H1 (cell line): ENCODE data around the gene DRAXIN. TPM values are rescaled to one million over a fixed set of nuclear protein-coding genes. Genes with fewer than 3 reads are reported as not detected.
A peak's percentile ranks its signal among the peaks of the same experiment; 100 is the strongest.

Experiments
- CTCF ChIA-PET: fragments of 300-600 bp; sonication (Branson Sonifier 250); formaldehyde crosslinking; loops from one replicate; lab custom pipeline; 2021; ENCODE audit not compliant: partially characterized antibody; lab: Charles Lee
- POLR2A ChIA-PET: fragments of 300-600 bp; sonication (Branson Sonifier 250); formaldehyde crosslinking; loops from one replicate; lab custom pipeline; 2021; ENCODE audit warnings: inconsistent platforms; ENCODE audit not compliant: partially characterized antibody; lab: Charles Lee
- DNase-seq, 2 experiments: peaks; one replicate each; pipeline versions ENCODE4 v3.0.0 to v3.0.0-alpha.2; 2010 to 2022; ENCODE audit warnings: low spot score in 2 of 2, low read depth in 1 of 2, mixed read lengths in 1 of 2
- FAIRE-seq: peaks from 2 replicates; lab custom pipeline; 2011; peaks lifted over from hg19 to GRCh38; lab: Jason Lieb, UNC
- H2AFZ ChIP-seq: 2 replicates; pipeline ENCODE4 v1.8.1; 2012; ENCODE audit warnings: low read length, inconsistent platforms
- H2AK5ac ChIP-seq: 2 replicates; pipeline ENCODE4 v1.6.1; 2013; ENCODE audit warnings: low read depth, low read length
- H2BK120ac ChIP-seq: replicated peaks from 2 replicates; pipeline ENCODE3; 2013; ENCODE audit warnings: low read depth, low read length, inconsistent platforms
- H2BK12ac ChIP-seq: 2 replicates; pipeline ENCODE4 v1.6.1; 2013; ENCODE audit warnings: low read depth, low read length
- H2BK15ac ChIP-seq: 2 replicates; pipeline ENCODE4 v1.6.1; 2013; ENCODE audit warnings: low read length
- H2BK20ac ChIP-seq: 2 replicates; pipeline ENCODE4 v1.6.1; 2013; ENCODE audit warnings: low read length
- H2BK5ac ChIP-seq: 2 replicates; pipeline ENCODE4 v1.6.1; 2013; ENCODE audit warnings: low read depth, low read length
- H3K14ac ChIP-seq: 2 replicates; pipeline ENCODE4 v1.6.1; 2013; ENCODE audit warnings: inconsistent platforms; ENCODE audit not compliant: insufficient read length
- H3K18ac ChIP-seq: 2 replicates; pipeline ENCODE4 v1.6.1; 2013; ENCODE audit warnings: low read length; ENCODE audit errors: extremely low read depth
- H3K23ac ChIP-seq: 2 replicates; pipeline ENCODE4 v1.6.1; 2013; ENCODE audit warnings: inconsistent platforms; ENCODE audit not compliant: insufficient read length
- H3K23me2 ChIP-seq: 2 replicates; pipeline ENCODE4 v1.6.1; 2013; ENCODE audit warnings: low read depth, low read length
- H3K27ac ChIP-seq: 2 replicates; pipeline ENCODE4 v1.6.1; 2011; ENCODE audit warnings: low read depth, low read length, inconsistent platforms
- H3K27me3 ChIP-seq, 4 experiments: replicated peaks in 1 of 4; 1 replicate in 1 of 4; 2 replicates in 3 of 4; pipeline versions ENCODE4 v1.6.1 to v1.8.1; 2011 to 2013; ENCODE audit warnings: low read length in 3 of 4, mild to moderate bottlenecking in 3 of 4, inconsistent platforms in 2 of 4, mixed read lengths in 2 of 4, moderate library complexity in 1 of 4; ENCODE audit not compliant: control insufficient read depth in 3 of 4, insufficient read depth in 3 of 4; ENCODE audit errors: extremely low read depth in 1 of 4
- H3K36me3 ChIP-seq, 4 experiments: 2 replicates each; pipeline versions ENCODE4 v1.6.1 to v1.8.1; 2011 to 2013; ENCODE audit warnings: mild to moderate bottlenecking in 4 of 4, low read length in 3 of 4, moderate library complexity in 2 of 4, control low read depth in 1 of 4, inconsistent platforms in 1 of 4; ENCODE audit not compliant: insufficient read depth in 4 of 4, control insufficient read depth in 2 of 4
- H3K4ac ChIP-seq: replicated peaks from 2 replicates; pipeline ENCODE3; 2013; ENCODE audit warnings: low read length, low read depth, mixed read lengths, inconsistent platforms; ENCODE audit not compliant: insufficient read length
- H3K4me1 ChIP-seq, 4 experiments: replicated peaks in 1 of 4; 1 replicate in 1 of 4; 2 replicates in 3 of 4; pipeline versions ENCODE4 v1.6.1 to v1.8.1; 2011 to 2013; ENCODE audit warnings: low read length in 3 of 4, inconsistent platforms in 2 of 4, mixed read lengths in 1 of 4; ENCODE audit not compliant: insufficient read depth in 4 of 4, control insufficient read depth in 3 of 4
- H3K4me2 ChIP-seq, 2 experiments: 2 replicates each; pipeline versions ENCODE4 v1.6.1 to v1.8.1; 2011 to 2013; ENCODE audit warnings: low read depth in 2 of 2, low read length in 2 of 2, control low read depth in 1 of 2, inconsistent platforms in 1 of 2, mild to moderate bottlenecking in 1 of 2; ENCODE audit not compliant: insufficient read depth in 1 of 2
- H3K4me3 ChIP-seq, 4 experiments: fragments of 200-600, 300-600 bp in 1 of 4; sonication (generic), shearing (Covaris generic), sonication (Bioruptor Twin) in 1 of 4; 2 replicates each; pipeline versions ENCODE4 v1.5.1 to v1.8.1; 2011 to 2016; ENCODE audit warnings: low read length in 4 of 4, low read depth in 3 of 4, control low read depth in 2 of 4, inconsistent platforms in 2 of 4, mild to moderate bottlenecking in 2 of 4, mixed read lengths in 1 of 4, moderate library complexity in 1 of 4; ENCODE audit not compliant: insufficient read depth in 2 of 4; ENCODE audit errors: extremely low read depth in 1 of 4
- H3K56ac ChIP-seq: replicated peaks from 2 replicates; pipeline ENCODE3; 2013; ENCODE audit warnings: low read depth, mild to moderate bottlenecking, mixed read lengths, low read length, inconsistent platforms; ENCODE audit not compliant: insufficient read length
- H3K79me1 ChIP-seq: 2 replicates; pipeline ENCODE4 v1.6.1; 2013; ENCODE audit warnings: low read depth, low read length, control low read depth
- H3K79me2 ChIP-seq, 2 experiments: 2 replicates each; pipeline versions ENCODE4 v1.6.1 to v1.8.1; 2012 to 2013; ENCODE audit warnings: low read length in 2 of 2, mild to moderate bottlenecking in 2 of 2, inconsistent platforms in 1 of 2; ENCODE audit not compliant: insufficient read depth in 2 of 2, control insufficient read depth in 1 of 2
- H3K9ac ChIP-seq, 4 experiments: replicated peaks in 1 of 4; 1 replicate in 1 of 4; 2 replicates in 3 of 4; pipeline versions ENCODE4 v1.6.1 to v1.8.1; 2011 to 2013; ENCODE audit warnings: low read depth in 3 of 4, low read length in 3 of 4, control low read depth in 2 of 4, mild to moderate bottlenecking in 2 of 4, moderate library complexity in 2 of 4, inconsistent platforms in 1 of 4; ENCODE audit errors: extremely low read depth in 1 of 4
- H3K9me3 ChIP-seq, 2 experiments: 2 replicates each; pipeline versions ENCODE4 v1.6.1 to v1.8.1; 2012 to 2013; ENCODE audit warnings: mild to moderate bottlenecking in 2 of 2, moderate library complexity in 2 of 2, control low read depth in 1 of 2, inconsistent platforms in 1 of 2, low read depth in 1 of 2, low read length in 1 of 2, mixed read lengths in 1 of 2; ENCODE audit not compliant: insufficient read depth in 2 of 2
- H4K20me1 ChIP-seq, 2 experiments: replicated peaks in 1 of 2; 2 replicates each; pipeline versions ENCODE3 to v1.8.1; 2011 to 2013; ENCODE audit warnings: inconsistent platforms in 2 of 2, low read length in 2 of 2, mild to moderate bottlenecking in 1 of 2; ENCODE audit not compliant: insufficient read depth in 2 of 2, control insufficient read depth in 1 of 2
- H4K5ac ChIP-seq: 2 replicates; pipeline ENCODE4 v1.6.1; 2013; ENCODE audit warnings: low read length, low read depth, mixed read lengths, inconsistent platforms; ENCODE audit not compliant: insufficient read length
- H4K8ac ChIP-seq: 2 replicates; pipeline ENCODE4 v1.8.0; 2013; ENCODE audit warnings: mild to moderate bottlenecking, moderate library complexity, low read length, inconsistent platforms; ENCODE audit not compliant: insufficient read depth; ENCODE audit errors: extremely low read depth
- H4K91ac ChIP-seq: replicated peaks from 2 replicates; pipeline ENCODE3; 2013; ENCODE audit warnings: low read length, mixed read lengths, inconsistent platforms; ENCODE audit not compliant: insufficient read length
- CBX8 ChIP-seq: fragments of 300-800, 300-1000 bp; sonication (generic); IDR thresholded peaks from 2 replicates; pipeline ENCODE4 v1.7.1; 2016; ENCODE audit warnings: low read depth, low read length, borderline replicate concordance
- JUN ChIP-seq: IDR thresholded peaks from 2 replicates; pipeline ENCODE4 v1.6.1; 2011; ENCODE audit warnings: low read depth, mild to moderate bottlenecking, improper control_type of control experiment, low read length
- NRF1 ChIP-seq: IDR thresholded peaks from 2 replicates; pipeline ENCODE4 v1.6.1; 2011; ENCODE audit warnings: mild to moderate bottlenecking, low read depth, low read length, improper control_type of control experiment
- RAD21 ChIP-seq, 2 experiments: IDR thresholded peaks in 1 of 2; conservative IDR thresholded peaks in 1 of 2; 2 replicates each; pipeline ENCODE4 v1.6.1; 2011; ENCODE audit warnings: low read depth in 2 of 2, low read length in 2 of 2, improper control_type of control experiment in 1 of 2, inconsistent platforms in 1 of 2, mild to moderate bottlenecking in 1 of 2, moderate library complexity in 1 of 2
- SIRT6 ChIP-seq: IDR thresholded peaks from one replicate; pipeline ENCODE4 v1.7.1; 2012; ENCODE audit warnings: low read length, inconsistent platforms
- WGBS, 2 experiments: shearing (Covaris generic) in 1 of 2; methylation state at CpG; one replicate each; pipeline versions ENCODE4 v1.1.6 to v1.1.7; 2013 to 2015; ENCODE audit warnings: low lambda C conversion rate in 2 of 2, mixed read lengths in 2 of 2, inconsistent platforms in 1 of 2, low coverage in 1 of 2, missing lambda C conversion rate in 1 of 2; ENCODE audit not compliant: insufficient replicate concordance in 2 of 2, insufficient coverage in 1 of 2, insufficient read length in 1 of 2; ENCODE audit errors: extremely low coverage in 1 of 2, missing lambda C conversion rate in 1 of 2; 5-methylcytosine and 5-hydroxymethylcytosine counted together
- polyA plus RNA-seq, 7 experiments: library from polyadenylated mRNA; depleted of rRNA in 3 of 7; stranded (reverse) in 5 of 7; unstranded in 2 of 7; fragments of >200 nt in 5 of 7; fragments of 200-250 nt in 2 of 7; gene quantifications; 1 replicate in 5 of 7; 2 replicates in 1 of 7; 4 replicates in 1 of 7; pipeline versions ENCODE4 v1.2.1 to v1.2.3, GENCODE V29; 2011 to 2013; ENCODE audit warnings: missing spikeins in 2 of 7, mixed read lengths in 2 of 7
- total RNA-seq: library from RNA; stranded (reverse); fragmentation: NEBNext Ultra II Directional; extraction: Animal tissue kit (Norgen Biotek cat#: 25700); gene quantifications from 2 replicates; pipeline ENCODE4 v1.2.1, GENCODE V29; 2021

DRAXIN gene
- total and polyA plus RNA-seq, 2 of the 8 experiments (the other 6 are each of a cell fraction or from before 2014, with no cell fraction given): 4.6 to 17.6 TPM

- H3K27me3 ChIP-seq: no peaks in the 10 kb centered on the region
- no peak overlapping the region for H4K8ac ChIP-seq
- DNase-seq (no peak), FAIRE-seq (no peak)
- H2BK12ac ChIP-seq: no peak overlapping the region
- no peak overlapping the region for H3K56ac ChIP-seq
- no peaks in the 10 kb centered on the region for H3K23me2 ChIP-seq
- no peak overlapping the region for H3K4me3 ChIP-seq
- H3K18ac ChIP-seq: no peak overlapping the region
- H3K4me2 ChIP-seq: no peak overlapping the region
- WGBS, 2 experiments: 98% methylated on average over 11 of the region's 14 CpGs; no CpG with 5 or more reads in 1 of the 2 experiments
- no peak overlapping the region for H3K23ac ChIP-seq
- H3K27ac ChIP-seq: no peak overlapping the region
- no peak overlapping the region for H2BK15ac ChIP-seq
- H2BK120ac ChIP-seq: no peak overlapping the region
- no peak overlapping the region for H2BK20ac ChIP-seq
- H4K5ac ChIP-seq: no peak overlapping the region
- H3K14ac ChIP-seq: no peak overlapping the region
- no peak overlapping the region for H4K91ac ChIP-seq
- no peak overlapping the region for H3K4ac ChIP-seq
- H3K9ac ChIP-seq: no peak overlapping the region
- no peak for TF ChIP-seq SIRT6
- TF ChIP-seq RAD21 (IDR thresholded peaks at IDR 0.05 in 1 of 2, conservative IDR thresholded peaks at IDR 0.05 in 1 of 2; ENCODE audit: low read depth in 2 of 2, low read length in 2 of 2): peak in 1 of 2 experiments; percentile 12; a peak in 1 of 4 replicates
- no peak for TF ChIP-seq NRF1
- TF ChIP-seq CBX8: no peak
- TF ChIP-seq JUN: no peak
- H3K9me3 ChIP-seq: no peaks in the 10 kb centered on the region
- H2BK5ac ChIP-seq: no peak overlapping the region
- H4K20me1 ChIP-seq: peaks cover 23 to 42% of the 10 kb centered on the region in 2 experiments
- no peak overlapping the region for H2AK5ac ChIP-seq
- peaks cover 0 to 15% of the 10 kb centered on the region in 2 experiments; a peak in 2 of 4 replicates for H3K79me2 ChIP-seq
- ChIA-PET CTCF (interaction anchor here (0.7 to 21.6 kb wide), 9 partner anchors 11 to 74 kb away, joined by 3 to 266 read pairs (median 7); partner anchors contain the start of gene FBXO6), POLR2A (interaction anchor here (1.2 to 32.0 kb wide), 8 partner anchors 2 to 78 kb away, joined by 3 to 1025 read pairs (median 8); partner anchors contain the start of genes DRAXIN, FBXO6 and MAD2L2)
- no peaks in the 10 kb centered on the region; a peak in 1 of 7 replicates for H3K4me1 ChIP-seq
- H2AFZ ChIP-seq: no peak overlapping the region
- peaks cover 43 to 89% (median 60%) of the 10 kb centered on the region in 4 experiments for H3K36me3 ChIP-seq
- peaks cover 12% of the 10 kb centered on the region; the same call in 1 of the 2 replicates for H3K79me1 ChIP-seq
Observed at GRCh38 chr1:11674488-11674887, 17.0 kb upstream of the DRAXIN start.
